OCI-LY7 (cell line): ENCODE results near the gene TPBGL. TPM values are rescaled to one million over a fixed set of nuclear protein-coding genes. Genes with fewer than 3 reads are reported as not detected.

Source experiments
- BruUV-seq: library from RNA; stranded (reverse); fragments of 400-500 nt; replicated peaks from 2 replicates; lab custom pipeline; 2021; lab: Mats Ljungman, UMichigan
- CTCF ChIA-PET: fragments of 300-600 bp; sonication (Branson Sonifier 250); formaldehyde crosslinking; loops from one replicate; lab custom pipeline; 2022; ENCODE audit warnings: antibody characterized with exemption; ENCODE audit not compliant: unreplicated experiment; lab: Charles Lee
- POLR2A ChIA-PET: fragments of 300-600 bp; sonication (Branson Sonifier 250); formaldehyde crosslinking; loops from one replicate; lab custom pipeline; 2022; ENCODE audit warnings: antibody characterized with exemption; lab: Charles Lee
- DNase-seq: peaks from one replicate; pipeline ENCODE4 v3.0.0-alpha.2; 2015; ENCODE audit warnings: low spot score
- H2AFZ ChIP-seq: fragments of 200-600 bp; sonication (generic), shearing (Covaris generic); 2 replicates; pipeline ENCODE4 v1.6.1; 2014; ENCODE audit warnings: mild to moderate bottlenecking, antibody characterized with exemption, low read length, moderate library complexity
- H3K27ac ChIP-seq: fragments of 200-600 bp; sonication (generic); 2 replicates; pipeline ENCODE4 v1.5.1; 2014; ENCODE audit warnings: mixed run types, low read depth, mild to moderate bottlenecking, moderate library complexity, low read length, inconsistent platforms; ENCODE audit not compliant: poor library complexity, severe bottlenecking
- H3K36me3 ChIP-seq: fragments of 200-600 bp; sonication (generic); 2 replicates; pipeline ENCODE4 v1.6.1; 2014; ENCODE audit warnings: mild to moderate bottlenecking, antibody characterized with exemption, low read length, moderate library complexity, mixed read lengths; ENCODE audit not compliant: insufficient read depth
- H3K4me1 ChIP-seq: fragments of 200-600 bp; sonication (generic); 2 replicates; pipeline ENCODE4 v1.5.1; 2014; ENCODE audit warnings: mild to moderate bottlenecking, low read length; ENCODE audit not compliant: insufficient read depth, poor library complexity, severe bottlenecking
- H3K4me2 ChIP-seq: fragments of 200-600 bp; sonication (generic); 2 replicates; pipeline ENCODE4 v1.6.1; 2014; ENCODE audit warnings: mild to moderate bottlenecking, low read length
- H3K4me3 ChIP-seq: fragments of 200-600 bp; sonication (generic); 2 replicates; pipeline ENCODE4 v1.5.1; 2014; ENCODE audit warnings: mild to moderate bottlenecking, low read depth, low read length; ENCODE audit not compliant: poor library complexity, severe bottlenecking
- H3K79me2 ChIP-seq: fragments of 200-600 bp; sonication (generic); 2 replicates; pipeline ENCODE4 v1.6.1; 2016; ENCODE audit warnings: low read depth, mild to moderate bottlenecking, low read length, moderate library complexity, mixed read lengths; ENCODE audit not compliant: insufficient read depth
- H3K9me2 ChIP-seq: fragments of 200-600 bp; sonication (generic); 2 replicates; pipeline ENCODE4 v1.6.1; 2016; ENCODE audit warnings: mild to moderate bottlenecking, low read length, mixed read lengths; ENCODE audit not compliant: insufficient read depth
- H3K9me3 ChIP-seq: fragments of 200-600 bp; sonication (generic); 2 replicates; pipeline ENCODE4 v1.6.1; 2014; ENCODE audit warnings: mild to moderate bottlenecking, mixed run types, low read length, mixed read lengths
- H4K20me1 ChIP-seq: fragments of 200-600 bp; sonication (generic); 2 replicates; pipeline ENCODE4 v1.6.1; 2014; ENCODE audit warnings: mild to moderate bottlenecking, antibody characterized with exemption, low read length, moderate library complexity, mixed read lengths; ENCODE audit not compliant: insufficient read depth
- EZH2phosphoT487 ChIP-seq: fragments of 200-600 bp; sonication (generic); IDR thresholded peaks from 2 replicates; pipeline ENCODE4 v1.6.1; 2018; ENCODE audit warnings: low read depth, borderline replicate concordance, mild to moderate bottlenecking, mixed run types, antibody characterized with exemption, low read length, moderate library complexity, mixed read lengths
- intact Hi-C: fragments of 100-400 bp; cut with micrococcal nuclease; formaldehyde crosslinking; loops from one replicate; pipeline ENCODE4 v1.10.0; 2022; ENCODE audit not compliant: unreplicated experiment
- total RNA-seq, 2 experiments: library from RNA; depleted of rRNA in 1 of 2; stranded (reverse); fragments of >200 nt in 1 of 2; shearing (Covaris generic) in 1 of 2; gene quantifications; 2 replicates each; pipeline ENCODE4 v1.2.3, GENCODE V29; 2014 to 2022
- TF ChIP-seq, protein P1 (sequence below): fragments of 200-600 bp; sonication (generic); conservative IDR thresholded peaks from 2 replicates; pipeline ENCODE4 v1.5.1; 2014; ENCODE audit warnings: mild to moderate bottlenecking, antibody characterized with exemption, low read length, moderate library complexity, mixed read lengths

TPBGL gene
- total RNA-seq, 2 experiments from 2014 or later, result not detected

DNA sequence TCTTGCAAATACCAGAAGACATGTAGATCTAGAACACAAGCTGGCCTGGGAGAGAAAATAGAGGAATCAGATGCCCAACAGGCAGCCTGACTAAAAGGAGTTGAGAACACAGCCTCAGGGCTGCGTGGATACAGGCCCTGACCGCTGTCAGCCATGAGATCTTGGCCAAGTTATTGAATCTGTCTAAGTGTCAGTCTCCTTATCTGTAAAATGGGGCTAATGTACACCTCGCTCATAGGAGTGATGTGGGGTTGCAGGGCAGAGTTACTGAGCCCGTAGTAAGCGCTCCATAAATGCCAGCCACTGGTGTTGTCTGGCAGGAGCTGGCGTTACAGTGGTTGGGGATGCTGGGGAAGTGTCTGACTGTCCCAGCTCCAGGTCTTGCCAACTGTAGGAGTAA lies 38.4 kb upstream of the TPBGL start:
- CTCF ChIA-PET, result no interaction called here
- H3K27ac ChIP-seq, result no peak overlapping the region
- no peaks in the 10 kb centered on the region for H3K36me3 ChIP-seq
- H3K79me2 ChIP-seq, result no peaks in the 10 kb centered on the region
- no peaks in the 10 kb centered on the region for H3K9me3 ChIP-seq
- no peak overlapping the region for H2AFZ ChIP-seq
- H3K4me1 ChIP-seq, result peaks cover 8% of the 10 kb centered on the region
- POLR2A ChIA-PET, result interaction anchor here (1.4 kb wide), 1 partner anchor 10 kb away, joined by 3 read pairs; no protein-coding TSS in a partner anchor
- no peak overlapping the region for H3K4me3 ChIP-seq
- intact Hi-C loops, result no loop called here
- no peaks in the 10 kb centered on the region for H3K9me2 ChIP-seq
- no peak overlapping the region for H3K4me2 ChIP-seq
- DNase-seq, result no peak
- no TSS peak for BruUV-seq
- TF ChIP-seq EZH2phosphoT487, result no peak
- TF ChIP-seq, protein P1, sequence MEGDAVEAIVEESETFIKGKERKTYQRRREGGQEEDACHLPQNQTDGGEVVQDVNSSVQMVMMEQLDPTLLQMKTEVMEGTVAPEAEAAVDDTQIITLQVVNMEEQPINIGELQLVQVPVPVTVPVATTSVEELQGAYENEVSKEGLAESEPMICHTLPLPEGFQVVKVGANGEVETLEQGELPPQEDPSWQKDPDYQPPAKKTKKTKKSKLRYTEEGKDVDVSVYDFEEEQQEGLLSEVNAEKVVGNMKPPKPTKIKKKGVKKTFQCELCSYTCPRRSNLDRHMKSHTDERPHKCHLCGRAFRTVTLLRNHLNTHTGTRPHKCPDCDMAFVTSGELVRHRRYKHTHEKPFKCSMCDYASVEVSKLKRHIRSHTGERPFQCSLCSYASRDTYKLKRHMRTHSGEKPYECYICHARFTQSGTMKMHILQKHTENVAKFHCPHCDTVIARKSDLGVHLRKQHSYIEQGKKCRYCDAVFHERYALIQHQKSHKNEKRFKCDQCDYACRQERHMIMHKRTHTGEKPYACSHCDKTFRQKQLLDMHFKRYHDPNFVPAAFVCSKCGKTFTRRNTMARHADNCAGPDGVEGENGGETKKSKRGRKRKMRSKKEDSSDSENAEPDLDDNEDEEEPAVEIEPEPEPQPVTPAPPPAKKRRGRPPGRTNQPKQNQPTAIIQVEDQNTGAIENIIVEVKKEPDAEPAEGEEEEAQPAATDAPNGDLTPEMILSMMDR, result no peak
- H4K20me1 ChIP-seq, result no peaks in the 10 kb centered on the region

DNA sequence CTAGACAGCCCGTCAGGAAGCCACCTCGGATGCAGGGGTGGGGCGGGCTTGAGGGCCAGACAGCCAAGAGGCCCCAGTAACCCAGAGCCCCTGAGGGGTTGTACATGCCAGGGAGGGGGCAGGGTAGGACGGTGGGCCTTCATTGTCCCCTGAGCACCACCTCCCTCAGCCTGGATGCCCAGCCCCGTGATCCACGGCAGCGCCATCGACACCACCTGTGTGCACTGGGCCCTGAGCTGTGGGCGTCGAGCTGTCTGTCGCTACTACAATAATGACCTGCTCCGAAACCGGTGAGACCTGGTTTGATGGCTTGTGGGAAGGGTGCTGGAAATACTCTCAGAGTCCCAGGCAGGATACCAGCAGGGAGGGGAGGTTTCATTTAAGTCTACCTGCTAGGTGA lies 37.4 kb upstream of the TPBGL start:
- TF ChIP-seq EZH2phosphoT487, result no peak
- TF ChIP-seq, protein P1, result no peak

DNA sequence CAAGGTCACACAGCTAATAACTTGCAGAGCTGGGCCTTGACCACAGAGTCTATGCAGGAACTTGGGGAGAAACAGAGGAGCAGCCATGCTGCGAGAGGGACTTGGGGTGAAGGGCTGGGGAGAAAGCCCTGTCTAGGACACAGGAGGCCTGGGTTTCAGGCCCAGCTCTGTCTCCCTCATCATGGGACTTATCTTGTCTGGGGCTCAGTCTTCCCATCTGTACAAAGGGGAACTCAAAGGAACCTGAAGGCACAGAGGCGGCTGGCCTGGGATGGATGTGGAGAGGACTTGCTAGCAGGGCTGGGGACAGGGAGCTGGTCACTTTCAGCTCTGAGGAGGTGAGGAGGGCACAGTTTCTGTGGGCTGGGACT lies 36.9 kb upstream of the TPBGL start:
- intact Hi-C loops, result no loop called here
- peaks cover 8% of the 10 kb centered on the region for H3K4me1 ChIP-seq
- no peaks in the 10 kb centered on the region for H3K36me3 ChIP-seq
- H3K4me3 ChIP-seq, result no peak overlapping the region
- no peaks in the 10 kb centered on the region for H3K9me2 ChIP-seq
- H3K79me2 ChIP-seq, result no peaks in the 10 kb centered on the region
- H3K4me2 ChIP-seq, result no peak overlapping the region
- BruUV-seq, result no TSS peak
- TF ChIP-seq, protein P1, result no peak
- no peak for TF ChIP-seq EZH2phosphoT487
- DNase-seq, result no peak
- CTCF ChIA-PET, result interaction anchor here (1.5 kb wide), 1 partner anchor 63 kb away, joined by 8 read pairs; no protein-coding TSS in a partner anchor
- H3K27ac ChIP-seq, result no peak overlapping the region
- POLR2A ChIA-PET, result no interaction called here
- no peak overlapping the region for H2AFZ ChIP-seq
- no peaks in the 10 kb centered on the region for H4K20me1 ChIP-seq
- no peaks in the 10 kb centered on the region for H3K9me3 ChIP-seq

More for the DNA sequence above, 37.4 kb upstream of the TPBGL start:
- H3K79me2 ChIP-seq, result no peaks in the 10 kb centered on the region
- no peaks in the 10 kb centered on the region for H3K9me3 ChIP-seq
- H3K4me3 ChIP-seq, result no peak overlapping the region
- no peak for DNase-seq
- H3K4me1 ChIP-seq, result peaks cover 8% of the 10 kb centered on the region
- no peak overlapping the region for H3K4me2 ChIP-seq
- intact Hi-C loops, result no loop called here
- no peaks in the 10 kb centered on the region for H3K9me2 ChIP-seq
- no peak overlapping the region for H2AFZ ChIP-seq
- no peaks in the 10 kb centered on the region for H4K20me1 ChIP-seq
- H3K27ac ChIP-seq, result no peak overlapping the region
- H3K36me3 ChIP-seq, result no peaks in the 10 kb centered on the region
- POLR2A ChIA-PET, result no interaction called here
- BruUV-seq, result no TSS peak
- CTCF ChIA-PET, result interaction anchor here (1.5 kb wide), 1 partner anchor 62 kb away, joined by 8 read pairs; no protein-coding TSS in a partner anchor
